IPS-NIHi7 (cell line): ENCODE results near the gene CYBA.

Experiments
- DNase-seq: peaks from one replicate; pipeline ENCODE4 v3.0.0; 2012; ENCODE audit warnings: mixed read lengths; ENCODE audit errors: extremely low spot score

Gene CYBA

GRCh38 chr16:88631920-88632586 lies 18.8 kb downstream of the CYBA start:
- DNase-seq, result no peak

GRCh38 chr16:88631384-88631783 lies 19.5 kb downstream of the CYBA start:
- no peak for DNase-seq

GRCh38 chr16:88630941-88631340 lies 19.9 kb downstream of the CYBA start:
- DNase-seq, result no peak

DNA sequence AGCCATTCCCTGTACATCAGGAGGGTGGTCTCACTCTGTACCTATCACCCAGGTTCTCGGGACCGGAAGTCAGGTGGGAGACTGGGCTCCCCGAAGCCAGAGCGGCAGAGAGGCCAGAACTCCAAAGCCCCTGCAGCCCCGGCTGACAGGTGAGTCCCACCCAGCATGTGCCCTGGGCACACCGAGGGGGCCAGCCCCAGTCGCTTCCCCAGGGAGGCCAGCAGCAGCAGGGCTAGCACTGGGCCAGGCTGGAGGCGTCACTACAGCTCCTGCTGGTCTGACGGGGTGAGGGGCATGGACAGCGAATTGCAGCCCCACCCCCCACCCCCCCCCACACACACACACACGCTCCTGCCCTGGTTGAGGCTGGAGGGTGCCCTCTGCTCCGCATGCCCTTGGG lies 20.4 kb downstream of the CYBA start:
- DNase-seq, result no peak

GRCh38 chr16:88629835-88630234 lies 21.0 kb downstream of the CYBA start:
- no peak for DNase-seq

- DNase-seq, result peak; percentile 87
Observed at GRCh38 chr16:88628512-88628974, 22.3 kb downstream of the CYBA start.

DNA sequence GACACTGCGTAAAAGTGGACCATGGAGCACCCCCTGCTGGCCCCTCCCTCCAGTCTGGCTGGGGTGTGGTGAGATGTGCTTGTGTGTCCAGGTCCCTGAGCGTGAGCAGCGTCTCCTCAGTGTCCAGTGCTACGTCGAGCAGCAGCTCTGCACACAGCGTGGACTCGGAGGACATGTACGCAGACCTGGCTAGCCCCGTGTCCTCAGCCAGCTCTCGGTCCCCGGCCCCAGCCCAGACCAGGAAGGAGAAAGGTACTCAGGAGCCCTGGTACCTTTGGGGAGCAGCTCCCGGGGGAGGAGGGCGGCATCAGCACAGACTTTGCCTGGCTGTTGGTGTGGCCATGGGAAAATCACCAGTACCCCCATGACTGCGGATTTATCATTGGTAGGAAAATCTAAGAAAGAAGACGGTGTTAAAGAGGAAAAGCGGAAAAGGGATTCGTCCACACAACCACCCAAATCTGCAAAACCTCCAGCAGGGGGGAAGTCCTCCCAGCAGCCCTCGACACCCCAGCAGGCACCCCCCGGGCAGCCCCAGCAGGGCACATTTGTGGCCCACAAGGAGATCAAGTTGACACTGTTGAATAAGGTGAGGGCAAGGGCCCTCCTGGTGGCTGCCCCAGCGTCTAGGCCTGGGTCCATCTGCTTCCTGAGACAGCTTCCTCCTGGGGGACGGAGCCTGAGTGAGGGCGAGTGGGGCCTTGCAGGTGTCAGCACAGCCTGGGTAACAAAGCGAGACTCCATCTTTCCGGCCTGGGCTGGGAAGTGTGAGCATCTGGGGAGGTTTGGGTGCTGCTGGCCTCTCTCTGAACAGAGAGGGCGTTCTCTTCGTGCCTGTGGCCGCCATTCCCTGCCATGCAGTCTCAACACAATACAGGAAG lies 23.1 kb downstream of the CYBA start:
- DNase-seq, result no peak

DNA sequence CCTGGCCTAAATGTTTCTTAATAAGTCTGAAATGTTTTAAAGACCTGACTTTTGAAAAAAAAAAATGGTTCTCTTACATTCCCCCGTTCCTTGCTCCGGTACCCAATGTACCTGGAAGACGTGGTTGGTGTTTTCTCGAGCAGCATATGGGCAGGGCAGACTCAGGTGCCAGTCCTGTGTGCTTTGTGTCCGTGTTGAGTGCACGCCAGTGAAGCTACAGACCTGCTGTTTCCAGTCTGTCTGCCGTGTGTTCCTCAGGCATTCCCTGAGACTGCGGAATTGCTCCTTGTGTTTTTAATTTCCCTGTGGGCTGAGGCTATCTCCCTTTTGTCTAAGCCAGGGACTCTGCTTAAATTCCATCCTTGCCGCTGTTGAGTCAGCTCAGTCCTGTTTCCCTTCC lies 24.2 kb downstream of the CYBA start:
- no peak for DNase-seq

GRCh38 chr16:88624977-88625576 lies 25.8 kb downstream of the CYBA start:
- no peak for DNase-seq

DNA sequence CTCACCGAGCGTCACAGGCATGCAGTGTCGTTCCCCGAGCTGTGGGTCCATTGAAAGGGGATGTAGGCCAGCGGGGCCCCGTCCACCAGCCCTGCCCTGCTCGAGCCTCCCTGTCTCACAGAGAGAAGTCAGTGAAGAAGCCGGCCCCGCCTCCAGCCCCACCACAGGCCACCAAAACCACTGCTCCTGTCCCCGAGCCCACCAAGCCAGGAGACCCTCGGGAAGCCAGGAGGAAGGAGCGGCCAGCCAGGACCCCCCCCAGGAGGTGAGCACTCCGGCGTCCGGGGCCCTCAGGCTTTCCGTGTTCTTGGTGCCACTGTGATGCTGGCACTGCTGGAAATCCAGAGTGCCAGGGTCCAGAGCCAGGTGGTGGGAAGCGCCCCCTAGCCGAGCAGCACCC lies 26.4 kb downstream of the CYBA start:
- no peak for DNase-seq

GRCh38 chr16:88623858-88624257 lies 27.0 kb downstream of the CYBA start:
- DNase-seq, result no peak

DNA sequence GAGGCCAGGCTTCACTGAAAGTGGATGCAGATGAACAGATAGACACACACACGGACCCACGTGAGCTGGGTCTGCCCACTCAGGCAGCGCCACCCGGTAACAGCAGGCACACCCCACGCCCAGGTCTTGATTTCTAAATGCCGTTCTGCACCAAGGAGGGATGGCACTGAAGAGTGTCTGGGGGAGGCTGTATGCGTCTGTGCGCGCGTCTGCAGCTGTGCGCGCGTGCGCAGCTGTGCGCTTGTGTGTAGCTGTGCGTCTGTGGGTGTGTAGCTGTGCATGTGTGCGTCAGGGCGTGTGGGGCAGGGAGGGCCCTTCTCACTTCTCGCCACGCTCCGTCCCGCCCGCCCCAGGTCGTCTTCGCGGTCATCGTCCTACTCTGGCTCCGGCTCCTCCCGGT lies 28.0 kb downstream of the CYBA start:
- DNase-seq, result no peak

- no peak for DNase-seq
Observed at GRCh38 chr16:88622125-88622524, 28.7 kb downstream of the CYBA start.

GRCh38 chr16:88619859-88620815 lies 30.7 kb downstream of the CYBA start:
- DNase-seq, result no peak

GRCh38 chr16:88618956-88619667 lies 31.7 kb downstream of the CYBA start:
- DNase-seq, result no peak

GRCh38 chr16:88618182-88618955 lies 32.5 kb downstream of the CYBA start:
- no peak for DNase-seq

DNA sequence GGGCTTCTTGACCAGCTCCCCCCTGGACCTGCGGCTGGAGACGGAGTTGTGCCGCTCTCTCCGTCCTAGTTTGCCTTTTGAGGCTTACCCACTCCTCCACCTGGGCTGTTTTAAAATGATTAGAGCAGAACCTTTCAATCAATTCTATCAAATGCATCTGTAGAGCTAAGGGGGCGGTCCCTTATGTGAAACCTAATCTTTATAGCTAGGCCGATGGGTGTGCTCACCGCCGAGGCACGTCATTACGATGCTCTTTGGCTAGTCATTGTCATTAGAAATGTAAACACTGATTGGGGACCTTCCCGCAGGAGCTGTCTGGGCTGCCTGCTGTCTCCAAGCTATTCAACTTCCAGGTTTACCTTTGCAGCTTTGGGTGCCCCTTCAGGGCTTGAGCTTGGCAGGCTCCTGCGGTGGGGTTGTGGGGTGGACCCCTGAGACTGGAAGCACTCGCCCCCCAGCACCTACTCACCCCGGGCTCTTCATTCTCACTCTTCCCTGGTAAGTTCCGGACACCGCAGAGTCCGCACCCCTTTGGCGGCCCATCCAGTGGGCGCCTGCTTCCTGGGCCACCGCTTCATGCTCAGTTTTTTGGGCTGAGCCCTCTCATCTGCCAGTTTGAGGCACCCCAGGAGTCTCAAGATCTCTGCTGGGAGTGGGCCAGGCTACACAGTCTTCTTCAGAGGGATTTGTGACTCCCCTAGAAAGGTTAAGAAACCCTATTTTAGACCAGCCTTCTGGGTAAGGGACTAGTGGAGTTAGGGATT lies 33.4 kb downstream of the CYBA start:
- no peak for DNase-seq

GRCh38 chr16:88616736-88617135 lies 34.1 kb downstream of the CYBA start:
- no peak for DNase-seq

- no peak for DNase-seq
Observed at GRCh38 chr16:88616320-88616719, 34.5 kb downstream of the CYBA start.
